ENCODE results near the gene PSMG4.

Gene PSMG4

GRCh38 chr6:3303795-3304411, 45.2 kb downstream of the PSMG4 start:
- peaks cover 4% of the 10 kb centered on the region for H3K36me3 ChIP-seq (ENCODE audit: control insufficient read depth, insufficient read depth, low read length)
- H3K4me3 ChIP-seq (ENCODE audit: low read length) = no peak overlapping the region
- no peaks in the 10 kb centered on the region for H3K27me3 ChIP-seq (ENCODE audit: control insufficient read depth, insufficient read depth, low read length)
- no peak overlapping the region for H3K9ac ChIP-seq (ENCODE audit: low read length)
- H3K4me1 ChIP-seq (ENCODE audit: control insufficient read depth, insufficient read depth, low read length) = no peaks in the 10 kb centered on the region
- no peak overlapping the region for H3K27ac ChIP-seq (ENCODE audit: low read depth, low read length)

- H3K27me3 ChIP-seq (ENCODE audit: control insufficient read depth, insufficient read depth, low read length) = no peaks in the 10 kb centered on the region
- no peak overlapping the region for H3K4me3 ChIP-seq (ENCODE audit: low read length)
- H3K9ac ChIP-seq (ENCODE audit: low read length) = no peak overlapping the region
- no peaks in the 10 kb centered on the region for H3K4me1 ChIP-seq (ENCODE audit: control insufficient read depth, insufficient read depth, low read length)
- H3K36me3 ChIP-seq (ENCODE audit: control insufficient read depth, insufficient read depth, low read length) = peaks cover 4% of the 10 kb centered on the region
- no peak overlapping the region for H3K27ac ChIP-seq (ENCODE audit: low read depth, low read length)
These were observed 45.9 kb downstream of the PSMG4 start for GRCh38 chr6:3304500-3305215.

GRCh38 chr6:3305216-3305565, 46.4 kb downstream of the PSMG4 start:
- Histone ChIP-seq H3K36me3 (ENCODE audit: control insufficient read depth, insufficient read depth, low read length) (peaks cover 4% of the 10 kb centered on the region), H3K27me3 (ENCODE audit: control insufficient read depth, insufficient read depth, low read length) (no peaks in the 10 kb centered on the region), H3K27ac (ENCODE audit: low read depth, low read length) (no peak overlapping the region), H3K9ac (ENCODE audit: low read length) (no peak overlapping the region), H3K4me3 (ENCODE audit: low read length) (no peak overlapping the region), H3K4me1 (ENCODE audit: control insufficient read depth, insufficient read depth, low read length) (no peaks in the 10 kb centered on the region)

- no peaks in the 10 kb centered on the region for H3K27me3 ChIP-seq (ENCODE audit: control insufficient read depth, insufficient read depth, low read length)
- H3K9ac ChIP-seq (ENCODE audit: low read length) = no peak overlapping the region
- H3K36me3 ChIP-seq (ENCODE audit: control insufficient read depth, insufficient read depth, low read length) = peaks cover 4% of the 10 kb centered on the region
- H3K4me3 ChIP-seq (ENCODE audit: low read length) = no peak overlapping the region
- H3K4me1 ChIP-seq (ENCODE audit: control insufficient read depth, insufficient read depth, low read length) = no peaks in the 10 kb centered on the region
- H3K27ac ChIP-seq (ENCODE audit: low read depth, low read length) = no peak overlapping the region
These were observed 47.1 kb downstream of the PSMG4 start for GRCh38 chr6:3305831-3306230.

GRCh38 chr6:3306848-3307247, 48.1 kb downstream of the PSMG4 start:
- Histone ChIP-seq H3K27ac (ENCODE audit: low read depth, low read length) (no peak overlapping the region), H3K4me1 (ENCODE audit: control insufficient read depth, insufficient read depth, low read length) (no peaks in the 10 kb centered on the region), H3K9ac (ENCODE audit: low read length) (no peak overlapping the region), H3K27me3 (ENCODE audit: control insufficient read depth, insufficient read depth, low read length) (no peaks in the 10 kb centered on the region), H3K4me3 (ENCODE audit: low read length) (no peak overlapping the region), H3K36me3 (ENCODE audit: control insufficient read depth, insufficient read depth, low read length) (peaks cover 4% of the 10 kb centered on the region)

- Histone ChIP-seq H3K27ac (ENCODE audit: low read depth, low read length) (no peak overlapping the region), H3K27me3 (ENCODE audit: control insufficient read depth, insufficient read depth, low read length) (no peaks in the 10 kb centered on the region), H3K4me1 (ENCODE audit: control insufficient read depth, insufficient read depth, low read length) (no peaks in the 10 kb centered on the region), H3K4me3 (ENCODE audit: low read length) (no peak overlapping the region), H3K9ac (ENCODE audit: low read length) (no peak overlapping the region), H3K36me3 (ENCODE audit: control insufficient read depth, insufficient read depth, low read length) (peaks cover 4% of the 10 kb centered on the region)
These were observed 48.7 kb downstream of the PSMG4 start for GRCh38 chr6:3307436-3307835.

- H3K4me3 ChIP-seq (ENCODE audit: low read length) = no peak overlapping the region
- no peak overlapping the region for H3K27ac ChIP-seq (ENCODE audit: low read depth, low read length)
- no peaks in the 10 kb centered on the region for H3K27me3 ChIP-seq (ENCODE audit: control insufficient read depth, insufficient read depth, low read length)
- no peaks in the 10 kb centered on the region for H3K4me1 ChIP-seq (ENCODE audit: control insufficient read depth, insufficient read depth, low read length)
- H3K9ac ChIP-seq (ENCODE audit: low read length) = no peak overlapping the region
- peaks cover 4% of the 10 kb centered on the region for H3K36me3 ChIP-seq (ENCODE audit: control insufficient read depth, insufficient read depth, low read length)
These were observed 49.4 kb downstream of the PSMG4 start for GRCh38 chr6:3308106-3308505.

- no peak overlapping the region for H3K4me3 ChIP-seq (ENCODE audit: low read length)
- H3K4me1 ChIP-seq (ENCODE audit: control insufficient read depth, insufficient read depth, low read length) = no peaks in the 10 kb centered on the region
- no peaks in the 10 kb centered on the region for H3K36me3 ChIP-seq (ENCODE audit: control insufficient read depth, insufficient read depth, low read length)
- no peak overlapping the region for H3K9ac ChIP-seq (ENCODE audit: low read length)
- no peak overlapping the region for H3K27ac ChIP-seq (ENCODE audit: low read depth, low read length)
- no peaks in the 10 kb centered on the region for H3K27me3 ChIP-seq (ENCODE audit: control insufficient read depth, insufficient read depth, low read length)
These were observed 50.8 kb downstream of the PSMG4 start for GRCh38 chr6:3309391-3310050.

- no peaks in the 10 kb centered on the region for H3K27me3 ChIP-seq (ENCODE audit: control insufficient read depth, insufficient read depth, low read length)
- H3K4me1 ChIP-seq (ENCODE audit: control insufficient read depth, insufficient read depth, low read length) = no peaks in the 10 kb centered on the region
- H3K4me3 ChIP-seq (ENCODE audit: low read length) = no peak overlapping the region
- H3K36me3 ChIP-seq (ENCODE audit: control insufficient read depth, insufficient read depth, low read length) = no peaks in the 10 kb centered on the region
- H3K9ac ChIP-seq (ENCODE audit: low read length) = no peak overlapping the region
- H3K27ac ChIP-seq (ENCODE audit: low read depth, low read length) = no peak overlapping the region
These were observed 51.3 kb downstream of the PSMG4 start for GRCh38 chr6:3310051-3310448.

- Histone ChIP-seq H3K27me3 (ENCODE audit: control insufficient read depth, insufficient read depth, low read length) (no peaks in the 10 kb centered on the region), H3K9ac (ENCODE audit: low read length) (no peak overlapping the region), H3K4me3 (ENCODE audit: low read length) (no peak overlapping the region), H3K36me3 (ENCODE audit: control insufficient read depth, insufficient read depth, low read length) (no peaks in the 10 kb centered on the region), H3K4me1 (ENCODE audit: control insufficient read depth, insufficient read depth, low read length) (no peaks in the 10 kb centered on the region), H3K27ac (ENCODE audit: low read depth, low read length) (no peak overlapping the region)
These were observed 52.0 kb downstream of the PSMG4 start for GRCh38 chr6:3310703-3311102.

GRCh38 chr6:3311826-3312225, 53.1 kb downstream of the PSMG4 start:
- no peak overlapping the region for H3K4me3 ChIP-seq (ENCODE audit: low read length)
- no peaks in the 10 kb centered on the region for H3K4me1 ChIP-seq (ENCODE audit: control insufficient read depth, insufficient read depth, low read length)
- H3K9ac ChIP-seq (ENCODE audit: low read length) = no peak overlapping the region
- H3K36me3 ChIP-seq (ENCODE audit: control insufficient read depth, insufficient read depth, low read length) = no peaks in the 10 kb centered on the region
- no peak overlapping the region for H3K27ac ChIP-seq (ENCODE audit: low read depth, low read length)
- H3K27me3 ChIP-seq (ENCODE audit: control insufficient read depth, insufficient read depth, low read length) = no peaks in the 10 kb centered on the region

- Histone ChIP-seq H3K4me1 (ENCODE audit: control insufficient read depth, insufficient read depth, low read length) (no peaks in the 10 kb centered on the region), H3K9ac (ENCODE audit: low read length) (no peak overlapping the region), H3K36me3 (ENCODE audit: control insufficient read depth, insufficient read depth, low read length) (no peaks in the 10 kb centered on the region), H3K4me3 (ENCODE audit: low read length) (no peak overlapping the region), H3K27me3 (ENCODE audit: control insufficient read depth, insufficient read depth, low read length) (no peaks in the 10 kb centered on the region), H3K27ac (ENCODE audit: low read depth, low read length) (no peak overlapping the region)
These were observed 54.0 kb downstream of the PSMG4 start for GRCh38 chr6:3312604-3313231.
